Uterus (tissue), 4 donors: ENCODE data around the gene EML6. TPM values are rescaled to one million over a fixed set of nuclear protein-coding genes. Genes with fewer than 3 reads are reported as not detected.
"Not testable (repeated sequence)": the region's sequence is repeated elsewhere in the genome, so short reads cannot be mapped to it uniquely, and the experiment has no call there.

Experiments
- DNase-seq, 2 donors: peaks; one replicate each; pipeline ENCODE4 v3.0.0-alpha.2; 2019 to 2020
- H3K27ac ChIP-seq, 2 donors: fragments of 200-600 bp; sonication (generic); 1 replicate in 1 of 2; 2 replicates in 1 of 2; pipeline ENCODE4 v1.5.1; 2016 to 2018
- H3K27me3 ChIP-seq, 2 donors: fragments of 200-600 bp; sonication (generic); one replicate each; pipeline ENCODE4 v1.5.1; 2018 to 2019; ENCODE audit warnings: control low read depth in 1 of 2
- H3K36me3 ChIP-seq, 2 donors: fragments of 200-600 bp; sonication (generic); one replicate each; pipeline ENCODE4 v1.5.1; 2019; ENCODE audit warnings: control low read depth in 1 of 2
- H3K4me1 ChIP-seq, 2 donors: fragments of 200-600 bp; sonication (generic); one replicate each; pipeline ENCODE4 v1.5.1; 2018 to 2019; ENCODE audit warnings: control low read depth in 1 of 2
- H3K4me3 ChIP-seq, 2 donors: fragments of 200-600 bp; sonication (generic); 1 replicate in 1 of 2; 2 replicates in 1 of 2; pipeline ENCODE4 v1.5.1; 2018 to 2019; ENCODE audit warnings: mild to moderate bottlenecking in 1 of 2
- H3K9me3 ChIP-seq, 2 donors: fragments of 200-600 bp; sonication (generic); one replicate each; pipeline ENCODE4 v1.5.1; 2019; ENCODE audit warnings: control low read depth in 1 of 2
- CTCF ChIP-seq, 4 experiments: fragments of 200-600 bp in 2 of 4; fragments of 450-650 bp in 2 of 4; sonication (generic) in 2 of 4; IDR thresholded peaks; one replicate each; pipeline ENCODE4 v1.5.1; 2016 to 2019; ENCODE audit warnings: antibody characterized with exemption in 4 of 4, mild to moderate bottlenecking in 2 of 4, moderate library complexity in 1 of 4
- POLR2A ChIP-seq, 2 donors: fragments of 450-650 bp; IDR thresholded peaks; one replicate each; pipeline ENCODE4 v1.6.1; 2016; ENCODE audit warnings: antibody characterized with exemption in 2 of 2, mild to moderate bottlenecking in 1 of 2, moderate library complexity in 1 of 2
- intact Hi-C: fragments of 100-400 bp; cut with DNase I; formaldehyde crosslinking; loops from one replicate; pipeline ENCODE4 v1.15.1; 2023; ENCODE audit warnings: low total_unique reads
- total RNA-seq, 4 donors: library from RNA; depleted of rRNA in 3 of 4; stranded (reverse); fragments of >200 nt in 3 of 4; gene quantifications; one replicate each; pipeline versions ENCODE4 v1.1.0 to v1.2.4, GENCODE V29; 2014 to 2023
- donor health status: DM: yes; HTN: yes; CAD: no.

The EML6 gene
- total RNA-seq, 4 donors from 2014 or later = 0.26 to 2.4 (median 1.5) TPM

GRCh38 chr2:54836477-54836876, 113.0 kb downstream of the EML6 start:
- Histone ChIP-seq H3K4me1 (no peaks in the 10 kb centered on the region), H3K27ac (no peak overlapping the region), H3K27me3 (no peaks in the 10 kb centered on the region), H3K9me3 (no peaks in the 10 kb centered on the region), H3K36me3 (no peaks in the 10 kb centered on the region), H3K4me3 (no peak overlapping the region)
- DNase-seq = no peak
- TF ChIP-seq POLR2A (IDR thresholded peaks at IDR 0.05) = no peak
- TF ChIP-seq CTCF (IDR thresholded peaks at IDR 0.05) = no peak
- intact Hi-C loops = no loop called here

DNA sequence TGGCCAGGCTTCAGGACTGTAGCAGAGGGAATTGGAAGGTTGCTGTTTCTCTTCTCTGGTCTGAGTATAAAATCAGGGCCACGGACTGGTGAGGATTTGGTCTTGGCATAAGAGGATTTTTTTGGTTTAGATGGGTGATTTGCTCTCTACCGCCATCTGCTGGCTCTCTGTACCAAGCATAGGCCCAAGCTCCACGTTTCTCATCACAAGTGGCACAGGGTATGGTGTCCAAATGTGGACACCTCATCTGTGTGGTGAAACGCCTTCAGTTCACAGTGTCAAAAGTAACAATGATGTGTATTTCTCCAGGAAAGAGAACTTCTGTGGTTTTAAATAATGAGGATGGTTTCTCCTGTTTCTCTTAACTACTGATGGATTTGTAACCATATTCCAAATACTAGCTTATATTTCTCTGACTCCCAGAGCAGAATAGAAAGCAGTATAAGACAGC, 115.1 kb downstream of the EML6 start:
- intact Hi-C loops = no loop called here
- TF ChIP-seq CTCF (IDR thresholded peaks at IDR 0.05) (peak; percentile 68 to 85 (median 78)), POLR2A (IDR thresholded peaks at IDR 0.05) (no peak)
- no peaks in the 10 kb centered on the region for H3K36me3 ChIP-seq
- peak; percentile 65 to 69 for DNase-seq
- H3K4me1 ChIP-seq = no peaks in the 10 kb centered on the region
- no peaks in the 10 kb centered on the region for H3K27me3 ChIP-seq
- H3K27ac ChIP-seq = no peak overlapping the region
- no peak overlapping the region for H3K4me3 ChIP-seq
- no peaks in the 10 kb centered on the region for H3K9me3 ChIP-seq

- Histone ChIP-seq H3K4me1 (no peaks in the 10 kb centered on the region), H3K27ac (no peak overlapping the region), H3K36me3 (no peaks in the 10 kb centered on the region), H3K4me3 (no peak overlapping the region), H3K9me3 (no peaks in the 10 kb centered on the region), H3K27me3 (no peaks in the 10 kb centered on the region)
- intact Hi-C loops = no loop called here
- no peak for TF ChIP-seq POLR2A (IDR thresholded peaks at IDR 0.05)
- no peak for TF ChIP-seq CTCF (IDR thresholded peaks at IDR 0.05)
- no peak for DNase-seq
Measured at GRCh38 chr2:54839461-54840255, 116.2 kb downstream of the EML6 start.

DNA sequence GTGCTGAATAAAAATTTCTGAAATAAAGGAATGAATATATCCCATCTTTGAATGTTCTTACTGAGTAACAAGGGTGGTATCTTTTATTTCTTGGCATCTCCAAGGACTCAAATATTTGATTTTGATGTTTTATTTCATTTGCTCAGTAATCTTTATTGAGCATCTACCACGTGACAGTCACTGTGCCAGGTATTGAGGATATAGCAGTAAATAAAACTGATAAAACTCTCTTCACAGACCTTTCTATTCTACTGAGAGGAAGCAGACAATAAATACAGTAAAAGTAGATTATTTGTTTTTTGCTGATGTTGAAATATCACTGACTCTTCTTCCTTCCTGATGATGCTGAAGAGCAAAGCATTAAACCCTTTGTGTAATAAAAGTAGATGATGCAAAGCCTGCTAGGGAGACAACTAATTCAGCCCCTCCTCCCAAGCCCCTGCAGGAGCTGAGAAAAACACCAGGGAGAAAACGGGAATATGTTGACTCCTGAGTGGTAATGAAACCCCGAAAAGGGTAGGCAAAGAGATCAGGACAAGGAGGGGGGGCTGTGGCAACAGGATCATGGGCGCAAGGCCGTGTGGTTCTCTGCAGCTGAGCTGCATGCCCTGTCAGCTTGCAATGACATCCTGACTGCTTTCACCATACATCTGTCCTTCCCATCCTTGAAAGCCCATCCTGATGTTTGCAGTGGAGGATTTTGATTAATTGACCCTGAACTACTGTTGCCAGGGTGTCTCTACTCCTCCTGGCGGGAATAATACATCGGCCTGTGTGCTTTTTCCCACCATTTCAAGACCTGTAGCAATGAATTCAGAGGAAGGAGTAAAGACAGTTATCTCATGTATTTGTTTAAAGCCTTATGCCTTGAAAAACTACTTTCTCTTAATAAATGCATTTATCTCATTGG, 117.4 kb downstream of the EML6 start:
- H3K4me3 ChIP-seq = no peak overlapping the region
- no peak for TF ChIP-seq POLR2A (IDR thresholded peaks at IDR 0.05)
- no peak for TF ChIP-seq CTCF (IDR thresholded peaks at IDR 0.05)
- no peak for DNase-seq
- H3K9me3 ChIP-seq = no peaks in the 10 kb centered on the region
- intact Hi-C loops = no loop called here
- no peaks in the 10 kb centered on the region for H3K27me3 ChIP-seq
- no peaks in the 10 kb centered on the region for H3K4me1 ChIP-seq
- H3K36me3 ChIP-seq = no peaks in the 10 kb centered on the region
- no peak overlapping the region for H3K27ac ChIP-seq

GRCh38 chr2:54841500-54841899, 118.0 kb downstream of the EML6 start:
- intact Hi-C loops, H3K9me3 ChIP-seq, H3K4me1 ChIP-seq, H3K27ac ChIP-seq, DNase-seq, H3K4me3 ChIP-seq, H3K36me3 ChIP-seq, H3K27me3 ChIP-seq: not testable (repeated sequence)
